ENCODE measurements around the gene PUM1. TPM values are rescaled to one million over a fixed set of nuclear protein-coding genes. Genes with fewer than 3 reads are reported as not detected.
"Not testable (repeated sequence)": the region's sequence is repeated elsewhere in the genome, so short reads cannot be mapped to it uniquely, and the experiment has no call there.

The PUM1 gene
- total and polyA plus RNA-seq, 12 donors = 22.6 to 167 (median 91.5) TPM

DNA sequence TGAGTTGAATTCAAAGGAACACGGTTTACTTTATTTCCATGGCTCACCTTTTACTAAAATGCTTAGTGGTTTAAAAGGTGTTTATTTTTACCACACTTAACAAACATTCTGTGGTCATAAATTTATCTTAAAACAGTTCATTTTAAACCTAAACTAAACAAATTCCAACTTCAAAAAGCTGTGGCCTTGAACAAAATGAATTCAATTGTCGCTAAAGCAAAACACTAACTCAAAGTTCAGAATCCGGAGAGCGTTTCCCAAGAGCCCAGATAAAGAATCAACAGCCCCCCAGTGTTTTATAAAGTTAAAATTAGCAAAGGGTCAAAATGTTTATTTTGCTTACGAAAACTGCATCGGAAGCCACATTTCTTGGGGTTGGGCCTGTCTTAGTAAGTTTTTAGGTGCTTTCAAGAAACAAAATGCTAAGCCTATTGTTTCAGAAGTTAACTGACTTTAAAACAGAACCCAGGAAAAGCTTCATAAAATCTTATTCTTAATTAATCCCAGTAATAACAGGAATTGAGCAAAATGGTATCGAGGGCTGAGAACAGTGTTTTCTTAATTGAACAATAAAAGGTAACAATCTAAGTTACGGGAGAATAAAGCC is 1.3 kb downstream of the PUM1 start:
- H3K36me3 ChIP-seq (replicated peaks in 1 of 2) = peaks cover 0 to 2% of the 10 kb centered on the region in 2 donors
- DNase-seq = no peak
- peak overlapping the region; percentile 67 to 96 (median 91) for H3K27ac ChIP-seq
- H3K4me1 ChIP-seq (replicated peaks in 1 of 2) = peaks cover 18 to 35% of the 10 kb centered on the region in 2 donors
- TF ChIP-seq, protein P1, sequence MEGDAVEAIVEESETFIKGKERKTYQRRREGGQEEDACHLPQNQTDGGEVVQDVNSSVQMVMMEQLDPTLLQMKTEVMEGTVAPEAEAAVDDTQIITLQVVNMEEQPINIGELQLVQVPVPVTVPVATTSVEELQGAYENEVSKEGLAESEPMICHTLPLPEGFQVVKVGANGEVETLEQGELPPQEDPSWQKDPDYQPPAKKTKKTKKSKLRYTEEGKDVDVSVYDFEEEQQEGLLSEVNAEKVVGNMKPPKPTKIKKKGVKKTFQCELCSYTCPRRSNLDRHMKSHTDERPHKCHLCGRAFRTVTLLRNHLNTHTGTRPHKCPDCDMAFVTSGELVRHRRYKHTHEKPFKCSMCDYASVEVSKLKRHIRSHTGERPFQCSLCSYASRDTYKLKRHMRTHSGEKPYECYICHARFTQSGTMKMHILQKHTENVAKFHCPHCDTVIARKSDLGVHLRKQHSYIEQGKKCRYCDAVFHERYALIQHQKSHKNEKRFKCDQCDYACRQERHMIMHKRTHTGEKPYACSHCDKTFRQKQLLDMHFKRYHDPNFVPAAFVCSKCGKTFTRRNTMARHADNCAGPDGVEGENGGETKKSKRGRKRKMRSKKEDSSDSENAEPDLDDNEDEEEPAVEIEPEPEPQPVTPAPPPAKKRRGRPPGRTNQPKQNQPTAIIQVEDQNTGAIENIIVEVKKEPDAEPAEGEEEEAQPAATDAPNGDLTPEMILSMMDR (IDR thresholded peaks at IDR 0.05) = no peak
- H3K27me3 ChIP-seq = no peaks in the 10 kb centered on the region
- 0 to 2% (median 0%) methylated on average over 8 of the region's 8 CpGs for WGBS, 4 donors
- peak overlapping the region in 3 of 4 donors; percentile 64 to 89 (median 87) for H3K4me3 ChIP-seq
- H3K9me3 ChIP-seq (replicated peaks in 1 of 3) = no peaks in the 10 kb centered on the region
- intact Hi-C loops (cut with DNase I) = loop anchor here in 1 of 2 donors (10.0 kb wide), 1 partner anchor 101 kb away; no protein-coding TSS in a partner anchor

DNA sequence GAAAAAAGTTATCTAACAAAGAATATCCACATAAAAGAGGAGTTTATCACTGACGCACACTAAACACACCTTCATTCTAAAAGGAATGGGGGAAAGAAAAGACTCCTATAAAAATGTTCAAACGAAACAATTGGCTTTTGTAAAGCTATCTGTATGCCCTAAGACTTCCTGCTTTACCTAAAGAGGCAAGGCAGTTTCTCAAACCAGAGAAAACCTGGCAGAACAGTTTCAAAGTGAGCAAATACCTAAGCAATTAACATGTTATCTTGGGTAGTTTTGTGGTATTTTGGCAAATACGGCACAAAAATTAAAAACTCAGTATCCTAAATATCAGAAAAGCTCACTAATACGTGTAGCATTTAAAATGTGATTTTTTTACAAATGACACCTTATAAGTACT is 1.9 kb downstream of the PUM1 start:
- Histone ChIP-seq H3K9me3 (replicated peaks in 1 of 3) (no peaks in the 10 kb centered on the region), H3K4me3 (peak overlapping the region in 2 of 4 donors; percentile 87 to 89), H3K27ac (peak overlapping the region in 4 of 5 donors; percentile 18 to 96 (median 93)), H3K36me3 (replicated peaks in 1 of 2) (peaks cover 0 to 8% of the 10 kb centered on the region in 2 donors), H3K4me1 (replicated peaks in 1 of 2) (peaks cover 18 to 40% of the 10 kb centered on the region in 2 donors), H3K27me3 (no peaks in the 10 kb centered on the region)
- WGBS, 4 donors = 4 to 8% (median 6%) methylated on average over 4 of the region's 4 CpGs
- intact Hi-C loops (cut with DNase I) = loop anchor here in 1 of 2 donors (10.0 kb wide), 1 partner anchor 101 kb away; no protein-coding TSS in a partner anchor
- TF ChIP-seq, protein P1 (IDR thresholded peaks at IDR 0.05) = no peak
- no peak for DNase-seq

DNA sequence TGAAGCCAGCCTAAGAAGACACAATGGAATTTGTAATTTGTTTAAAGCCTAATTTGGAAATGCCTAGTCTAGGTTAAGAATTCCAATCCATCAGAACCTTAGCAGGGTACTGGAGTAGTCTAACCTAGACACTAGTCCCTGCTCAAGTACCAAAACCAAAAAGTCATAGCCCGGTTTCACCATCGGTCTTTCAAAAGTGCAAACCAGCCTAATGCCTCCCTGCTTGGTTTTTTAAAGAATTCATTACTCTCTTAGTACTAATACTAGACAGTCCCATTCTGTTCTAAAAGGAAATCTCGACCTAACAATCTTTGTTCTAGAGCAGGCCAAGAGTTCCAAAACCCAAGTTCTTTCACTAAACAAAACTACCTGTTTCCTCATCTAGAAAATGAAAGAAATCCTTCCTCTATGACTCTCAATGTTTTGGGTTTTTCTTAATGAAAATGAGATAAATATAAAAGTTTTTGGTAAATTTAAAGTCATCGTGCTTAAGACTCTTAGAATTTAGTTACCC is 2.6 kb downstream of the PUM1 start:
- DNase-seq = no peak
- Histone ChIP-seq H3K27me3 (no peaks in the 10 kb centered on the region), H3K4me3 (peak overlapping the region in 1 of 4 donors; percentile 87), H3K4me1 (replicated peaks in 1 of 2) (peaks cover 18 to 41% of the 10 kb centered on the region in 2 donors), H3K36me3 (replicated peaks in 1 of 2) (peaks cover 0 to 15% of the 10 kb centered on the region in 2 donors), H3K27ac (peak overlapping the region; percentile 6 to 96 (median 38)), H3K9me3 (replicated peaks in 1 of 3) (no peaks in the 10 kb centered on the region)
- intact Hi-C loops (cut with DNase I) = loop anchor here in 1 of 2 donors (10.0 kb wide), 1 partner anchor 102 kb away; no protein-coding TSS in a partner anchor
- TF ChIP-seq POLR2A (IDR thresholded peaks at IDR 0.05) = peak in 1 of 2 donors; percentile 2
- TF ChIP-seq, protein P1 (IDR thresholded peaks at IDR 0.05) = no peak
- 56 to 68% (median 59%) methylated on average over 4 of the region's 4 CpGs for WGBS, 4 donors

DNA sequence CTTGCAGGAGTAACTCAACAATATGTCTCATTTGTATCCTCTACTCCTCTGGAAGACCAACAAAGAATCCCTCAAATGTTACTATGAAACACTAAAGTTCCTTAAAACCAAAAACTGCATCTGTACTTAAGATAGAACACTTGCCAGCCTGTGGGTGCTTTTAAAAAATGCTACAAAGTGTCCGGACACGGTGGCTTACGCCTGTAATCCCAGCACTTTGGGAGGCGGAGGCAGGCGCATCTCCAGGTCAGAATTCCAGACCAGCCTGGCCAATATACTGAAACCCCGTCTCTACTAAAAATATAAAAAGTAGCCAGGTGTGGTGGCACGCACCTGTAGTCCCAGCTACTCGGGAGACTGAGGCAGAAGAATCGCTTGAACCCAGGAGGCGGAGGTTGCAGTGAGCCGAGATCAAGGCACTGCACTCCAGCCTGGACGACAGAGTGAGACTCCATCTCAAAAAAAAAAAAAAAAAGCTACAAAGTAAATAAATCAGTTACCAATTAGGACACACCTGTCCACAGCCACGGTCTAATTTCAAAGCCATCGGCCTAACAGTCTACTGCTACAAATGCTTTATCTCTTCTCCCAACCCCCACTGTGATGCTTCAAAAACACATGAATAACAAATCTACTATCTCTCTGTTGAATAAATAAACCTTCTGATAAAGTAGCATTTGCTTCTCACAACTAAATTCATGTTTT is 3.2 kb downstream of the PUM1 start:
- H3K27ac ChIP-seq = peak overlapping the region in 4 of 5 donors; percentile 6 to 96 (median 34)
- peak in 2 of 7 donors; percentile 16 to 24 for DNase-seq

More for the DNA sequence above, 3.2 kb downstream of the PUM1 start:
- Histone ChIP-seq H3K4me1 (replicated peaks in 1 of 2) (peaks cover 18 to 41% of the 10 kb centered on the region in 2 donors), H3K4me3 (peak overlapping the region in 1 of 4 donors; percentile 87), H3K36me3 (replicated peaks in 1 of 2) (peaks cover 0 to 18% of the 10 kb centered on the region in 2 donors)
- peak in 1 of 2 donors; percentile 8 for TF ChIP-seq POLR2A (IDR thresholded peaks at IDR 0.05)
- intact Hi-C loops (cut with DNase I) = loop anchor here in 1 of 2 donors (10.0 kb wide), 1 partner anchor 102 kb away; no protein-coding TSS in a partner anchor
- H3K27me3 ChIP-seq; H3K9me3 ChIP-seq (replicated peaks in 1 of 3): not testable (repeated sequence)
- WGBS, 4 donors = 62 to 72% (median 64%) methylated on average over 14 of the region's 14 CpGs

Data from adrenal gland (tissue), 12 donors.